CD14-positive monocyte (primary cell): ENCODE data around the gene INPPL1. TPM values are rescaled to one million over a fixed set of nuclear protein-coding genes. Genes with fewer than 3 reads are reported as not detected.
A peak's percentile ranks its signal among the peaks of the same experiment; 100 is the strongest.

Experiments
- DNase-seq, 3 donors: peaks; one replicate each; pipeline ENCODE4 v3.0.0-alpha.2; 2011 to 2022
- H2AFZ ChIP-seq: 2 replicates; pipeline ENCODE4 v1.6.0; 2012; ENCODE audit warnings: mild to moderate bottlenecking, low read depth, low read length, inconsistent platforms; ENCODE audit not compliant: insufficient read depth, poor library complexity, severe bottlenecking
- H3K27ac ChIP-seq, 2 donors: 1 replicate in 1 of 2; 2 replicates in 1 of 2; pipeline ENCODE4 v1.5.1; 2012 to 2013; ENCODE audit warnings: low read length in 2 of 2, control low read depth in 1 of 2, inconsistent platforms in 1 of 2, low read depth in 1 of 2, mild to moderate bottlenecking in 1 of 2
- H3K27me3 ChIP-seq, 2 donors: one replicate each; pipeline versions ENCODE4 v1.6.0 to v1.6.1; 2011 to 2013; ENCODE audit warnings: low read length in 2 of 2; ENCODE audit not compliant: control insufficient read depth in 2 of 2, insufficient read depth in 2 of 2
- H3K36me3 ChIP-seq, 2 donors: replicated peaks in 1 of 2; 1 replicate in 1 of 2; 2 replicates in 1 of 2; pipeline versions ENCODE4 v1.5.1 to v1.6.1; 2012 to 2013; ENCODE audit warnings: low read length in 2 of 2, control low read depth in 1 of 2, inconsistent platforms in 1 of 2, mild to moderate bottlenecking in 1 of 2; ENCODE audit not compliant: insufficient read depth in 2 of 2, control insufficient read depth in 1 of 2
- H3K4me1 ChIP-seq, 2 donors: 1 replicate in 1 of 2; 2 replicates in 1 of 2; pipeline versions ENCODE4 v1.5.1 to v1.6.1; 2012 to 2013; ENCODE audit warnings: low read length in 2 of 2, control low read depth in 1 of 2, inconsistent platforms in 1 of 2, mild to moderate bottlenecking in 1 of 2, moderate library complexity in 1 of 2; ENCODE audit not compliant: insufficient read depth in 2 of 2, control insufficient read depth in 1 of 2
- H3K4me2 ChIP-seq: replicated peaks from 2 replicates; pipeline ENCODE3; 2012; ENCODE audit warnings: low read length, moderate library complexity, mild to moderate bottlenecking; ENCODE audit not compliant: poor library complexity, severe bottlenecking; ENCODE audit errors: extremely low read depth
- H3K4me3 ChIP-seq, 3 experiments: fragments of 200-600 bp in 1 of 3; sonication (generic) in 1 of 3; replicated peaks in 1 of 3; 1 replicate in 2 of 3; 2 replicates in 1 of 3; pipeline ENCODE4 v1.5.1; 2011 to 2013; ENCODE audit warnings: low read length in 3 of 3, mild to moderate bottlenecking in 3 of 3, control low read depth in 2 of 3, low read depth in 2 of 3, inconsistent platforms in 1 of 3, moderate library complexity in 1 of 3
- H3K79me2 ChIP-seq: 2 replicates; pipeline ENCODE4 v1.6.0; 2012; ENCODE audit warnings: mild to moderate bottlenecking, control low read depth, inconsistent platforms, low read length, moderate library complexity; ENCODE audit not compliant: insufficient read depth
- H3K9ac ChIP-seq: 2 replicates; pipeline ENCODE4 v1.6.0; 2017; ENCODE audit warnings: low read length, mild to moderate bottlenecking; ENCODE audit not compliant: insufficient read depth, poor library complexity, severe bottlenecking
- H3K9me3 ChIP-seq, 2 donors: replicated peaks in 1 of 2; 1 replicate in 1 of 2; 2 replicates in 1 of 2; pipeline versions ENCODE4 v1.5.1 to v1.6.1; 2012 to 2013; ENCODE audit warnings: low read length in 2 of 2, control low read depth in 1 of 2; ENCODE audit not compliant: control insufficient read depth in 1 of 2, insufficient read depth in 1 of 2
- H4K20me1 ChIP-seq: 2 replicates; pipeline ENCODE4 v1.6.0; 2012; ENCODE audit warnings: mild to moderate bottlenecking, low read length, control low read depth, moderate library complexity; ENCODE audit not compliant: insufficient read depth
- H3K27ac Mint-ChIP-seq, 7 donors: one replicate each; pipeline ENCODE4 v1.8.0; 2020; ENCODE audit warnings: mild to moderate bottlenecking in 7 of 7, mixed read lengths in 7 of 7, moderate library complexity in 6 of 7, inconsistent platforms in 2 of 7
- H3K27me3 Mint-ChIP-seq, 3 donors: one replicate each; pipeline ENCODE4 v1.8.0; 2021 to 2022; ENCODE audit warnings: low read depth in 3 of 3, mild to moderate bottlenecking in 3 of 3, mixed read lengths in 3 of 3, moderate library complexity in 3 of 3, inconsistent platforms in 1 of 3
- H3K36me3 Mint-ChIP-seq, 2 donors: one replicate each; pipeline ENCODE4 v1.8.0; 2020; ENCODE audit warnings: mixed read lengths in 2 of 2, inconsistent platforms in 1 of 2, mild to moderate bottlenecking in 1 of 2
- H3K4me1 Mint-ChIP-seq: one replicate; pipeline ENCODE4 v1.8.0; 2020; ENCODE audit warnings: mild to moderate bottlenecking, mixed read lengths
- H3K4me3 Mint-ChIP-seq, 2 donors: one replicate each; pipeline ENCODE4 v1.8.0; 2020; ENCODE audit warnings: mild to moderate bottlenecking in 2 of 2, mixed read lengths in 2 of 2, moderate library complexity in 1 of 2
- H3K9me3 Mint-ChIP-seq, 7 donors: one replicate each; pipeline ENCODE4 v1.8.0; 2020 to 2022; ENCODE audit warnings: mixed read lengths in 7 of 7, mild to moderate bottlenecking in 6 of 7, moderate library complexity in 6 of 7, inconsistent platforms in 2 of 7
- CTCF ChIP-seq: fragments of 200-600 bp; IDR thresholded peaks from one replicate; pipeline ENCODE4 v1.8.0; 2022; ENCODE audit warnings: antibody characterized with exemption, mild to moderate bottlenecking
- WGBS: methylation state at CpG from one replicate; pipeline ENCODE4 v1.1.5; 2013; ENCODE audit warnings: missing lambda C conversion rate; ENCODE audit not compliant: insufficient coverage; 5-methylcytosine and 5-hydroxymethylcytosine counted together
- intact Hi-C, 2 donors: fragments of 100-400 bp; cut with micrococcal nuclease; formaldehyde crosslinking; loops; one replicate each; pipeline versions ENCODE4 v1.15.0 to v1.15.1; 2023
- polyA plus RNA-seq, 3 donors: library from polyadenylated mRNA; depleted of rRNA in 1 of 3; unstranded in 2 of 3; stranded (reverse) in 1 of 3; fragments of 300-500 nt in 2 of 3; fragments of >200 nt in 1 of 3; fragmentation: Illumina TruSeq in 2 of 3; gene quantifications; 1 replicate in 2 of 3; 2 replicates in 1 of 3; pipeline ENCODE4 v1.2.3, GENCODE V29; 2012 to 2021

INPPL1 gene
- polyA plus RNA-seq, 3 donors, result 11.8 to 390 (median 12.6) TPM

- 94% methylated on average over 13 of the region's 14 CpGs for WGBS
- DNase-seq, result peak in 1 of 3 donors; percentile 2
- H3K36me3 ChIP-seq, result peaks cover 61 to 63% of the 10 kb centered on the region in 2 donors
- H3K9me3 ChIP-seq, result no peaks in the 10 kb centered on the region
- H3K9ac ChIP-seq, result no peak overlapping the region
- peaks cover 20 to 28% of the 10 kb centered on the region in 2 donors for H3K4me1 ChIP-seq
- H3K4me2 ChIP-seq, result no peak overlapping the region
- Mint-ChIP-seq H3K4me1 (peaks cover 38% of the 10 kb centered on the region), H3K27ac (peak overlapping the region in 2 of 7 donors; percentile 13 to 70), H3K4me3 (no peak overlapping the region), H3K9me3 (no peaks in the 10 kb centered on the region), H3K27me3 (peaks cover 0 to 2% (median 0%) of the 10 kb centered on the region in 3 donors), H3K36me3 (peaks cover 54 to 66% of the 10 kb centered on the region in 2 donors)
- H2AFZ ChIP-seq, result no peak overlapping the region
- H4K20me1 ChIP-seq, result peaks cover 74% of the 10 kb centered on the region
- no peak for TF ChIP-seq CTCF
- H3K27me3 ChIP-seq, result no peaks in the 10 kb centered on the region
- H3K79me2 ChIP-seq, result peaks cover 41% of the 10 kb centered on the region
- H3K27ac ChIP-seq, result no peak overlapping the region
- intact Hi-C loops, result loop anchor here in 1 of 2 donors (5.0 to 10.0 kb wide), 2 partner anchors 45 to 123 kb away; partner anchors contain the start of genes LAMTOR1 and TOMT
- no peak overlapping the region for H3K4me3 ChIP-seq
Observed at GRCh38 chr11:72227316-72228228, 3.0 kb downstream of the INPPL1 start.

- Mint-ChIP-seq H3K27ac (no peak overlapping the region), H3K9me3 (no peaks in the 10 kb centered on the region), H3K4me3 (no peak overlapping the region), H3K27me3 (peaks cover 0 to 2% (median 0%) of the 10 kb centered on the region in 3 donors), H3K4me1 (peaks cover 35% of the 10 kb centered on the region), H3K36me3 (peaks cover 61 to 73% of the 10 kb centered on the region in 2 donors)
- WGBS, result 96% methylated on average over 13 of the region's 16 CpGs
- no peak for TF ChIP-seq CTCF
- intact Hi-C loops, result loop anchor here in 1 of 2 donors (5.0 to 10.0 kb wide), 2 partner anchors 46 to 124 kb away; partner anchors contain the start of genes LAMTOR1 and TOMT
- Histone ChIP-seq H3K4me3 (no peak overlapping the region), H3K27me3 (no peaks in the 10 kb centered on the region), H3K4me2 (no peak overlapping the region), H3K4me1 (peaks cover 16 to 23% of the 10 kb centered on the region in 2 donors), H3K9ac (no peak overlapping the region), H4K20me1 (peaks cover 82% of the 10 kb centered on the region), H3K27ac (no peak overlapping the region), H3K9me3 (no peaks in the 10 kb centered on the region), H3K36me3 (peaks cover 69 to 71% of the 10 kb centered on the region in 2 donors), H2AFZ (no peak overlapping the region), H3K79me2 (peaks cover 41% of the 10 kb centered on the region)
- peak in 1 of 3 donors; percentile 3 for DNase-seq
Observed at GRCh38 chr11:72228229-72228843, 3.8 kb downstream of the INPPL1 start.
